Retinal pigment epithelial cell (primary cell): ENCODE data around the gene SMAD7.
A peak's percentile ranks its signal among the peaks of the same experiment; 100 is the strongest.

Experiments used
- DNase-seq: peaks from one replicate; pipeline ENCODE4 v3.0.0-alpha.2; 2010; ENCODE audit warnings: low read depth
- H3K4me3 ChIP-seq: 2 replicates; pipeline ENCODE4 v1.5.1; 2011; ENCODE audit warnings: mild to moderate bottlenecking, low read length, control low read depth, moderate library complexity
- TF ChIP-seq, protein P1 (sequence below): conservative IDR thresholded peaks from 2 replicates; pipeline ENCODE4 v1.5.1; 2011; ENCODE audit warnings: low read depth, low read length, control low read depth, inconsistent platforms

The SMAD7 gene, protein sequence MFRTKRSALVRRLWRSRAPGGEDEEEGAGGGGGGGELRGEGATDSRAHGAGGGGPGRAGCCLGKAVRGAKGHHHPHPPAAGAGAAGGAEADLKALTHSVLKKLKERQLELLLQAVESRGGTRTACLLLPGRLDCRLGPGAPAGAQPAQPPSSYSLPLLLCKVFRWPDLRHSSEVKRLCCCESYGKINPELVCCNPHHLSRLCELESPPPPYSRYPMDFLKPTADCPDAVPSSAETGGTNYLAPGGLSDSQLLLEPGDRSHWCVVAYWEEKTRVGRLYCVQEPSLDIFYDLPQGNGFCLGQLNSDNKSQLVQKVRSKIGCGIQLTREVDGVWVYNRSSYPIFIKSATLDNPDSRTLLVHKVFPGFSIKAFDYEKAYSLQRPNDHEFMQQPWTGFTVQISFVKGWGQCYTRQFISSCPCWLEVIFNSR

DNA sequence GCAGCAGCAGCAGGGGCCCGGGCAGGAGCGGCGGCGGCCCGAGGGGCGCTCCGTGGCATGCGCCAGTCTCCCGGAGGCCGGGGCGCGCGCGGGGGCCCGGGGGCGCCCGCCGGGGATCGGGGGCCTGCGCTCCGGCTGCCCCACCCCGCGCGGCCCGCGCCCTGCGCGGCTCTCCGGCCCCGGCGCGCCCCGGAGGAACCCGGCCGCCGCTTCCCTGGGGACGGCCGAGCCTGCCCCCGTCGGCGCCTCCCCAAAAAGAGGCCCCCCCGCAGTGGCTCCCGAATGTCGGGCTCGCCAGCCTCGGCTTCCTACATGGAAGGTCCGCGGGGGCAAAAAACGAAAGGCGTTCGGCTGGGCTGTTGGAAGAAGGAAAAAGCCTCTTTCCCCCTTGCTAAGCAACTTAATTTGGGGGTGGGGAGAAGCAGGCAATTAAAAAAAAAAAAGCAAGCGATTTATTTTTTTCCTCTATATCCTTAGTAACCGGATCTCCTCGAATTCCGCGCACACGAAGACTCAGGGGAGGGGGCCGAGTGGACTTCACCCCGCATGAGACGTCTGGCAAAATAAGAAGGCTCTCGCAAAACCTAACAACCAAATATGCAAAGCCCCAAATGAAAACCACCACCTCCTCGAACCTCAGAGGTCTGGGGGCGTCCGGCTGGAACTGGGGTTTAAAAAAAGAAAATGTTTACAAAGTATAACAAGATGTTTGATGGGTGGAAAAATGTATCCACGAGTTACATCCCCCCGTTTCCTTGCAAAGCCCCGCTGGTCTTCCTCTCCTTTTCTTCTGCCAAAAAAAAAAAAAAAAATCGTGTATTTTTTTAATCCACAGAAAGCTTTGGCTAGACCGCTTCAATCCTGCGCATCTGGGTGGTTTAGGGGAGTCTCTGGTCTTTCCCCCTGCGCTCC is at the start of gene SMAD7:
SMAD7 (minus strand) TSS at position 430 of the 912 bp plus-strand sequence. CDS start 541 bp downstream, outside the sequence.
- H3K4me3 ChIP-seq, result peak within 1 kb of the TSS; percentile 97
- DNase-seq, result no peak
- TF ChIP-seq, protein P1, sequence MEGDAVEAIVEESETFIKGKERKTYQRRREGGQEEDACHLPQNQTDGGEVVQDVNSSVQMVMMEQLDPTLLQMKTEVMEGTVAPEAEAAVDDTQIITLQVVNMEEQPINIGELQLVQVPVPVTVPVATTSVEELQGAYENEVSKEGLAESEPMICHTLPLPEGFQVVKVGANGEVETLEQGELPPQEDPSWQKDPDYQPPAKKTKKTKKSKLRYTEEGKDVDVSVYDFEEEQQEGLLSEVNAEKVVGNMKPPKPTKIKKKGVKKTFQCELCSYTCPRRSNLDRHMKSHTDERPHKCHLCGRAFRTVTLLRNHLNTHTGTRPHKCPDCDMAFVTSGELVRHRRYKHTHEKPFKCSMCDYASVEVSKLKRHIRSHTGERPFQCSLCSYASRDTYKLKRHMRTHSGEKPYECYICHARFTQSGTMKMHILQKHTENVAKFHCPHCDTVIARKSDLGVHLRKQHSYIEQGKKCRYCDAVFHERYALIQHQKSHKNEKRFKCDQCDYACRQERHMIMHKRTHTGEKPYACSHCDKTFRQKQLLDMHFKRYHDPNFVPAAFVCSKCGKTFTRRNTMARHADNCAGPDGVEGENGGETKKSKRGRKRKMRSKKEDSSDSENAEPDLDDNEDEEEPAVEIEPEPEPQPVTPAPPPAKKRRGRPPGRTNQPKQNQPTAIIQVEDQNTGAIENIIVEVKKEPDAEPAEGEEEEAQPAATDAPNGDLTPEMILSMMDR, result no peak

DNA sequence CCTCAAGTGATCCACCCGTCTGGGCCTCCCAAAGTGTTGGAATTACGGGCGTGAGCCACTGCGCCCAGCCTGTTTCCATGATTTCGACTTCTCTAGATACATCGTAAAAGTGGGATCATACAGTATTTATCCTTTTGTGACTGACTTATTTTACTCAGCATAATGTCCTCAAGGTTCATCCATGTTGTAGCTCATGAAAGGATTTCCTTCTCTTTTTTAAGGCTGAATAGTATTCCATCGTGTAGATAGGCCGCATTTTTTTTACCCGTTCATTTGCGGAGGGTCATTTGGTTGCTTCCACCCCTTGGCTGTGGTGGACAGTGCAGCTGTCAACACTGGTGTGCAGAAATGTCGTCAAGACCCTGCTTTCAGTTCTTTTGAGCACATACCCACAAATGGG is 48.8 kb upstream of the SMAD7 start:
- no peak for DNase-seq
- no peak overlapping the region for H3K4me3 ChIP-seq
- TF ChIP-seq, protein P1, result no peak

GRCh38 chr18:48997985-48998831 is 47.4 kb upstream of the SMAD7 start:
- H3K4me3 ChIP-seq, result no peak overlapping the region
- peak; percentile 97 for DNase-seq
- TF ChIP-seq, protein P1, result no peak

GRCh38 chr18:48997681-48997984 is 46.9 kb upstream of the SMAD7 start:
- no peak overlapping the region for H3K4me3 ChIP-seq
- TF ChIP-seq, protein P1, result no peak
- no peak for DNase-seq

DNA sequence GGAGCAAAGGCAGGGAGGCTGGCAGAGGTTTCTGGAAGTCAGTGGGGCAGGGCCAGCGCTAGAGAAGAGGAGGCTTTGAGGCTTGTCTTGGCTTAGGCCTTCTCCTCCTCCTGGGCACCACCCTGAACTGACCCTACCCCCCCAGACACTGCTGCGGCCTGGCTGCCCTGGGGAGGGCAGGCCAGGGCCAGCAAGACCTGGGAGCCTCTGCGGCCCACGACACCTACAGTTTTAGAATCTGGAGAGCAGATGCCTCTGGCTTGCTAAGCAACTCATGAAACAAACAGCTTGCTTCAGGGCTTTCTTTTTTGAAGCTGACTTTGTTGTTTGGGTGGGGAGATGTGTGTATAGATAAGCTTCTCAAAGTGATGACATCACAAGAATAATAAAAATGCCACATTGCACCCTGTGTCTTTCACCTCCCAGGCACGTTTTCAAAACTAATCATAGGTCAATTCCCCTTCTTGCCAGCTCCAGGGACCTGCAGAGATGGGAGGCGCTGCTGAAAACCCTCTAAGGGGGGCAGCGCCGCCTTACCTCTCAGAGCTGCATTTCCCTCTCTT is 46.2 kb upstream of the SMAD7 start:
- peak; percentile 72 for DNase-seq
- H3K4me3 ChIP-seq, result no peak overlapping the region
- TF ChIP-seq, protein P1, result no peak

DNA sequence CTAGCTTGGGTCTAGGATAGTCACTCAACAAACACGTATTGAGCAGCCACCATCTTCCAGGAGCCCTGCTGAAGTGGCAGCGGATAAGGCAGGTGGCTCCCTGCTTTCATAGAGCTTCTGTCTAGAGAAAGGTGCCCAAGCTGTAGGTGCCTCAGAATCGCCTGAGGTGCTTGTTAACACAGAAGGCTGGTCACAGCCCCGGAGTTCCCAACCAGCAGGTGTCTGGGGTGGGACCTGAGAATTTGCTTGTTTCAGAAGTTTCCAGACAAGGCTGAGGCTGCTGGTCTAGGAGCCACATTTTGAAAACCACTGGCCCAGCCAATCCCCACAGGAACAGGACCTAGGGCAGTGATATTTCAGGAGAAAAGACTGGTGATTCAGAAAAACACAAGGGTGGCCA is 45.3 kb upstream of the SMAD7 start:
- no peak for DNase-seq
- TF ChIP-seq, protein P1, result no peak
- no peak overlapping the region for H3K4me3 ChIP-seq
